NT2/D1 (cell line): Measurements from ENCODE around the gene GPR26.

Experiments used
- SUZ12 ChIP-seq: IDR thresholded peaks from 2 replicates; pipeline ENCODE4 v1.6.1; 2011; ENCODE audit not compliant: insufficient read length, insufficient read depth; ENCODE audit errors: extremely low read depth
- YY1 ChIP-seq: IDR thresholded peaks from 2 replicates; pipeline ENCODE4 v1.6.1; 2011; ENCODE audit not compliant: insufficient read length, insufficient read depth
- ZNF274 ChIP-seq: IDR thresholded peaks from 2 replicates; pipeline ENCODE4 v1.6.1; 2011; ENCODE audit warnings: mild to moderate bottlenecking, low read depth, low read length

DNA sequence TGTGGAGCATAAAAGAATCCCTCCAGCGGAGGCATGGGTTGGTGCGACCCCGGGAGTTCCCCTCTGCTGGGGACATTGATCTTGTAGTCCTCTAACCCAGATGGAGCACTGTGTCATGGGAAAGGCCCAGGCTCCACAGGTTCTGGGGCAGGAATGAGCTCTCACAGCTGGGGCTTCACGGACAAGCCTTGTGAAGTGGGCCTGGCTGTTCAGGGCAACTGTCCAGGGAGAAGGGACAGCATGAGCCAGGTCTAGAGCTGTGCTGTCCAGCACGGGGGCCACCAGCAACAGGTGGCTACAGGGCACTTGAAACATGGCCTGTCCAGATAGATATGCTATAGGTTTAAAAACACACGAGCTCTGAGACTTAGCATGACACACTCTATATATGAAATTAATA, 11.4 kb downstream of the GPR26 start:
- TF ChIP-seq YY1 (no peak), SUZ12 (no peak), ZNF274 (no peak)
